Natural killer cell (primary cell): ENCODE measurements around the gene ANGEL1. TPM values are rescaled to one million over a fixed set of nuclear protein-coding genes. Genes with fewer than 3 reads are reported as not detected.

Source experiments
- ATAC-seq, 3 donors: fragments of 150-1000 bp in 2 of 3; fragments of 200-7000 bp in 1 of 3; cut with Tn5 transposase; 1 replicate in 1 of 3; 2 replicates in 2 of 3; pipeline ENCODE4 v1.10.0; 2021; ENCODE audit warnings: mild to moderate bottlenecking in 2 of 3, moderate library complexity in 2 of 3
- DNase-seq, 2 donors: peaks; one replicate each; pipeline versions ENCODE4 v3.0.0 to v3.0.0-alpha.2; 2013 to 2021; ENCODE audit warnings: mixed read lengths in 1 of 2
- H3K27ac ChIP-seq: one replicate; pipeline ENCODE4 v1.5.1; 2013; ENCODE audit warnings: mild to moderate bottlenecking, low read length
- H3K27me3 ChIP-seq: one replicate; pipeline ENCODE4 v1.6.1; 2013; ENCODE audit warnings: low read length; ENCODE audit not compliant: control insufficient read depth, insufficient read depth
- H3K36me3 ChIP-seq: one replicate; pipeline ENCODE4 v1.6.1; 2013; ENCODE audit warnings: low read length; ENCODE audit not compliant: control insufficient read depth, insufficient read depth
- H3K4me1 ChIP-seq: one replicate; pipeline ENCODE4 v1.6.1; 2013; ENCODE audit warnings: low read length; ENCODE audit not compliant: control insufficient read depth, insufficient read depth
- H3K4me3 ChIP-seq: one replicate; pipeline ENCODE4 v1.5.1; 2013; ENCODE audit warnings: low read length
- H3K9me3 ChIP-seq: one replicate; pipeline ENCODE4 v1.6.1; 2013; ENCODE audit warnings: low read length; ENCODE audit not compliant: control insufficient read depth, insufficient read depth
- H3K27ac Mint-ChIP-seq, 2 donors: one replicate each; pipeline ENCODE4 v1.8.0; 2022; ENCODE audit warnings: mild to moderate bottlenecking in 2 of 2, mixed read lengths in 2 of 2, moderate library complexity in 1 of 2
- H3K27me3 Mint-ChIP-seq, 2 donors: one replicate each; pipeline ENCODE4 v1.8.0; 2022; ENCODE audit warnings: low read depth in 2 of 2, mixed read lengths in 2 of 2
- H3K36me3 Mint-ChIP-seq: one replicate; pipeline ENCODE4 v1.8.0; 2022; ENCODE audit warnings: mixed read lengths
- H3K4me1 Mint-ChIP-seq, 2 donors: one replicate each; pipeline ENCODE4 v1.8.0; 2022; ENCODE audit warnings: mixed read lengths in 2 of 2
- H3K4me3 Mint-ChIP-seq: one replicate; pipeline ENCODE4 v1.8.0; 2022; ENCODE audit warnings: mild to moderate bottlenecking, moderate library complexity, mixed read lengths
- H3K9me3 Mint-ChIP-seq, 2 donors: one replicate each; pipeline ENCODE4 v1.8.0; 2022; ENCODE audit warnings: mixed read lengths in 2 of 2
- CTCF ChIP-seq: fragments of 200-600 bp; IDR thresholded peaks from one replicate; pipeline ENCODE4 v1.8.0; 2022; ENCODE audit warnings: antibody characterized with exemption
- WGBS: methylation state at CpG from one replicate; pipeline ENCODE4 v1.1.7; 2013; ENCODE audit warnings: missing lambda C conversion rate; ENCODE audit not compliant: insufficient coverage; 5-methylcytosine and 5-hydroxymethylcytosine counted together
- intact Hi-C: fragments of 100-400 bp; cut with micrococcal nuclease; formaldehyde crosslinking; loops from one replicate; pipeline ENCODE4 v1.14.2; 2022
- total RNA-seq, 4 donors: library from RNA; stranded (reverse); fragments of 120-200 nt in 1 of 4; gene quantifications; one replicate each; pipeline versions ENCODE4 v1.2.3 to v1.2.4, GENCODE V29; 2013 to 2022

ANGEL1 gene
- total RNA-seq, 3 donors from 2014 or later (not counting 1 experiment from before 2014, with no cell fraction given): 12.2 to 20.2 (median 17.2) TPM

DNA sequence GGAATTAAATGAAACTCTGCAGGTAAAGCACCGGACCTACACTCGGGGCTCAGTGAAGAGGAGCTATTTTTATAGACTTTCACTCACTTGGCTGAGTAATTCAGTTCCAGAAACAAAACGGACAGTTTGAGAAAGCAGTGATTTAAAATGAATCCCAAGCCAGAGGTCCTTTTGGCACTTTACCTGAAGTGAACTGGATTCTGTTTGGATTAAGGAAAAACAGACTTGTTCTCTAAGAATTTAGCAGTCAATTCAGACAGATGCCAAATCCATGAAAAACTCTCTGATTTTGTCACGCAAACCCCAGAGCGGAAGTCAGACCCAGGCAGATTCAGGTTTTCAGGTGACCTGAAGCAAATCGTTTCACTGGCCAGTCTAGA is 56.3 kb downstream of the ANGEL1 start:
- Mint-ChIP-seq H3K27me3 (peaks cover 8 to 15% of the 10 kb centered on the region in 2 donors), H3K4me1 (no peaks in the 10 kb centered on the region), H3K9me3 (no peaks in the 10 kb centered on the region), H3K36me3 (no peaks in the 10 kb centered on the region), H3K4me3 (no peak overlapping the region), H3K27ac (no peak overlapping the region)
- Histone ChIP-seq H3K4me1 (peaks cover 6% of the 10 kb centered on the region), H3K4me3 (no peak overlapping the region), H3K27ac (no peak overlapping the region), H3K36me3 (no peaks in the 10 kb centered on the region), H3K9me3 (no peaks in the 10 kb centered on the region), H3K27me3 (no peaks in the 10 kb centered on the region)
- ATAC-seq (no peak), DNase-seq (no peak)
- 85% methylated on average over 6 of the region's 6 CpGs for WGBS
- intact Hi-C loops: no loop called here
- no peak for TF ChIP-seq CTCF

DNA sequence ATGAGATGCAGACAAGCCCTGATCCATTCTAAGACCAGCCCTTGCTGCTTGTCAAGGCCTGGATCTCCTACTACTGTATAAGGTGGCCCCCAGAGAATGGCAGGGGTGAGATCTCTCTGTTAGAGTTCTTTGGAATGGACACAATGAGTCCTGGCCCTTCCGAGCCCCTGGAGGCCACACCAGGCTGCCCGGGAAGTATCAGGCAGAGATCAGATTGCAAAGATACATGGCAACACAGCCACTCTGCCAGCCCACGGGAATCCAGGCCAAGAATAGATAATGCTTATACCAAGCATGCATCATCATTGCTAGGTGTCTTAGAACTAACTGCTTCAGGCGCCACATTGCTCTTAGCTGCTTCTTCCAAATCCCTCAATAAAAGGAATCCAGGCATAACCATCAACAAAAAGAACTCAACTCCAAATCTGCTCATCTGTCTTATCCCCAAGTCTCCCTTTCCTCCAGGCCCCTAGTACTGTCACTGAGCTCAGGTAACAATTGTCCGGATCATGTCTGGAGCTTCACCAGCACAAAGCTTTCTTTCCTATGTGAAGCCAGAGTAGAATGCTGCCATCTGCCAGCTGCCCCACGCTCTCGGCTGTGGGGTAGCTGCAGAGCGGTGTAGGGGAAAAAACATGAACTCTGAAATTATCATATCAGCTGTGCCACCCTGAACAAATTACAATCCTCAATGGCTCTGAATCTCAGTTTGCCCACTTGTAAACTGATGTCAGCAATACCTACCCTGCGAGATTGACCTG is 56.9 kb downstream of the ANGEL1 start:
- Mint-ChIP-seq H3K4me1 (no peaks in the 10 kb centered on the region), H3K36me3 (no peaks in the 10 kb centered on the region), H3K9me3 (no peaks in the 10 kb centered on the region), H3K4me3 (no peak overlapping the region), H3K27ac (no peak overlapping the region), H3K27me3 (peaks cover 8 to 15% of the 10 kb centered on the region in 2 donors)
- intact Hi-C loops: no loop called here
- Histone ChIP-seq H3K36me3 (no peaks in the 10 kb centered on the region), H3K4me1 (peaks cover 2% of the 10 kb centered on the region), H3K27ac (no peak overlapping the region), H3K27me3 (no peaks in the 10 kb centered on the region), H3K4me3 (no peak overlapping the region), H3K9me3 (no peaks in the 10 kb centered on the region)
- ATAC-seq (no peak), DNase-seq (peak in 1 of 2 donors; percentile 0)
- 85% methylated on average over 9 of the region's 9 CpGs for WGBS
- TF ChIP-seq CTCF: no peak

DNA sequence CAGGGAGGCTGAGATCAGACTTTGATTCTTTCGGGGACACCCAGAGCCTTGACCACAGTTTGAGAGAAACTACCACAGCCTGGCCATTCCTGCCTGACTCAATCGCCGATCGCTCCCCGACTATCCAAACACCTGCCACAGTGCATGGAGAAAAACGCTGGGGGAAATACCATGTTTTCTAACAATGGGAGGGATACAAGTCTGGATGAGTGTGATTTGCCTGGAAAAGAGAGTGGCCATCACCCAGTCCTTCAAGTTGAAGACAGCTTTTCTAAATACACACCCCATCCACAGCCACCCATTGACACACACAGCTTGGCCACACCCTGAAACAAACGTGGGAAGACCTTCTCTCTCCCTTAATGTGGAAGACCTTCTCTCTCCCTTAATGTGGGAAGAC is 58.1 kb downstream of the ANGEL1 start:
- intact Hi-C loops: no loop called here
- TF ChIP-seq CTCF: no peak
- no peak overlapping the region for H3K4me3 Mint-ChIP-seq

More for the DNA sequence above, 58.1 kb downstream of the ANGEL1 start:
- Histone ChIP-seq H3K36me3 (no peaks in the 10 kb centered on the region), H3K4me1 (no peaks in the 10 kb centered on the region), H3K27me3 (no peaks in the 10 kb centered on the region), H3K27ac (no peak overlapping the region), H3K4me3 (no peak overlapping the region), H3K9me3 (no peaks in the 10 kb centered on the region)
- no peak overlapping the region for H3K27ac Mint-ChIP-seq
- H3K27me3 Mint-ChIP-seq: peaks cover 8 to 15% of the 10 kb centered on the region in 2 donors
- H3K4me1 Mint-ChIP-seq: no peaks in the 10 kb centered on the region
- DNase-seq (no peak), ATAC-seq (no peak)
- no peaks in the 10 kb centered on the region for H3K36me3 Mint-ChIP-seq
- WGBS: 90% methylated on average over 7 of the region's 7 CpGs
- H3K9me3 Mint-ChIP-seq: no peaks in the 10 kb centered on the region
